ENCODE measurements around the gene AZIN2. TPM values are rescaled to one million over a fixed set of nuclear protein-coding genes. Genes with fewer than 3 reads are reported as not detected.
"Not testable (repeated sequence)": the region's sequence is repeated elsewhere in the genome, so short reads cannot be mapped to it uniquely, and the experiment has no call there.

The AZIN2 gene
- total RNA-seq, 1 experiment from 2014 or later = 7.3 TPM

GRCh38 chr1:33123266-33123665 is 42.3 kb downstream of the AZIN2 start:
- TF ChIP-seq EZH2 (IDR thresholded peaks at IDR 0.05; ENCODE audit: low read depth) = no peak
- no peak for TF ChIP-seq CTCF (conservative IDR thresholded peaks at IDR 0.05)
- intact Hi-C loops (cut with micrococcal nuclease; ENCODE audit: unreplicated experiment) = no loop called here
- DNase-seq = no peak
- Histone ChIP-seq H3K27me3 (ENCODE audit: insufficient read depth, low read depth) (no peaks in the 10 kb centered on the region), H3K4me1 (replicated peaks; ENCODE audit: insufficient read depth) (peaks cover 15% of the 10 kb centered on the region), H3K4me2 (no peak overlapping the region), H3F3A (ENCODE audit: insufficient read depth, low read depth) (peaks cover 16% of the 10 kb centered on the region), H2AFZ (no peak overlapping the region), H3K9me2 (ENCODE audit: insufficient read depth) (no peaks in the 10 kb centered on the region), H3K9me3 (ENCODE audit: insufficient read depth, low read depth) (no peaks in the 10 kb centered on the region), H3K27ac (no peak overlapping the region), H3K79me2 (ENCODE audit: low read depth) (peaks cover 22% of the 10 kb centered on the region), H4K20me1 (ENCODE audit: insufficient read depth) (no peaks in the 10 kb centered on the region), H3K4me3 (no peak overlapping the region), H3K36me3 (ENCODE audit: low read depth) (no peaks in the 10 kb centered on the region)
- no TSS peak for BruUV-seq (replicated peaks)
- ChIA-PET POLR2A (ENCODE audit: unreplicated experiment) (interaction anchor here (0.6 kb wide), 1 partner anchor 90 kb away, joined by 14 read pairs; no protein-coding TSS in a partner anchor), CTCF (no interaction called here)

- H3K4me3 ChIP-seq; BruUV-seq (replicated peaks); H3K4me2 ChIP-seq; CTCF ChIA-PET; H3K27me3 ChIP-seq (ENCODE audit: insufficient read depth, low read depth); H3K9me2 ChIP-seq (ENCODE audit: insufficient read depth); H3K9me3 ChIP-seq (ENCODE audit: insufficient read depth, low read depth); H3K36me3 ChIP-seq (ENCODE audit: low read depth); H3K27ac ChIP-seq; POLR2A ChIA-PET (ENCODE audit: unreplicated experiment); H2AFZ ChIP-seq; DNase-seq; H4K20me1 ChIP-seq (ENCODE audit: insufficient read depth): not testable (repeated sequence)
- intact Hi-C loops (cut with micrococcal nuclease; ENCODE audit: unreplicated experiment) = loop anchor here (5.0 kb wide), 4 partner anchors 58 to 348 kb away; partner anchors contain the start of genes TRIM62 and ZSCAN20
- Histone ChIP-seq H3K79me2 (ENCODE audit: low read depth) (peaks cover 28% of the 10 kb centered on the region), H3F3A (ENCODE audit: insufficient read depth, low read depth) (peaks cover 22% of the 10 kb centered on the region), H3K4me1 (replicated peaks; ENCODE audit: insufficient read depth) (peaks cover 28% of the 10 kb centered on the region)
These were observed 43.7 kb downstream of the AZIN2 start for GRCh38 chr1:33124647-33125046.

GRCh38 chr1:33126411-33127000 is 45.6 kb downstream of the AZIN2 start:
- peak overlapping the region; percentile 54 for H3K27ac ChIP-seq
- TSS peak; percentile 79 for BruUV-seq (replicated peaks)

More at GRCh38 chr1:33126411-33127000, 45.6 kb downstream of the AZIN2 start:
- H3K9me2 ChIP-seq (ENCODE audit: insufficient read depth) = no peaks in the 10 kb centered on the region
- POLR2A ChIA-PET (ENCODE audit: unreplicated experiment) = interaction anchor here (0.6 to 1.2 kb wide), 3 partner anchors 55 to 1872 kb away, joined by 3 to 7 read pairs (median 5); no protein-coding TSS in a partner anchor
- H2AFZ ChIP-seq = peak overlapping the region; percentile 88
- H3K4me1 ChIP-seq (replicated peaks; ENCODE audit: insufficient read depth) = peaks cover 28% of the 10 kb centered on the region
- DNase-seq = no peak
- H3K4me3 ChIP-seq = peak overlapping the region; percentile 85
- intact Hi-C loops (cut with micrococcal nuclease; ENCODE audit: unreplicated experiment) = loop anchor here (2.0 to 5.0 kb wide), 5 partner anchors 28 to 346 kb away; partner anchors contain the start of genes TRIM62 and ZSCAN20
- no peaks in the 10 kb centered on the region for H3K36me3 ChIP-seq (ENCODE audit: low read depth)
- H3K9me3 ChIP-seq (ENCODE audit: insufficient read depth, low read depth) = no peaks in the 10 kb centered on the region
- no peaks in the 10 kb centered on the region for H4K20me1 ChIP-seq (ENCODE audit: insufficient read depth)
- H3F3A ChIP-seq (ENCODE audit: insufficient read depth, low read depth) = peaks cover 22% of the 10 kb centered on the region
- H3K27me3 ChIP-seq (ENCODE audit: insufficient read depth, low read depth) = no peaks in the 10 kb centered on the region
- CTCF ChIA-PET = interaction anchor here (0.6 to 1.9 kb wide), 5 partner anchors 10 to 169 kb away, joined by 3 to 7 read pairs (median 4); partner anchors contain the start of gene TRIM62
- H3K79me2 ChIP-seq (ENCODE audit: low read depth) = peaks cover 28% of the 10 kb centered on the region
- peak overlapping the region; percentile 92 for H3K4me2 ChIP-seq
- TF ChIP-seq CTCF (conservative IDR thresholded peaks at IDR 0.05) = no peak

All from PC-9 (cell line).